Measurements from ENCODE around the gene MAFB. TPM values are rescaled to one million over a fixed set of nuclear protein-coding genes. Genes with fewer than 3 reads are reported as not detected.

The MAFB gene
- total RNA-seq, 1 experiment from 2014 or later, result 0.17 TPM

- no peak overlapping the region for H3K4me3 Mint-ChIP-seq (ENCODE audit: low read depth, unreplicated experiment)
- H3K27me3 Mint-ChIP-seq (ENCODE audit: unreplicated experiment), result peaks cover 94% of the 10 kb centered on the region
- H3K4me1 Mint-ChIP-seq (ENCODE audit: low read depth, unreplicated experiment), result peaks cover 7% of the 10 kb centered on the region
Measured at GRCh38 chr20:40678286-40678875, 10.7 kb downstream of the MAFB start.

DNA sequence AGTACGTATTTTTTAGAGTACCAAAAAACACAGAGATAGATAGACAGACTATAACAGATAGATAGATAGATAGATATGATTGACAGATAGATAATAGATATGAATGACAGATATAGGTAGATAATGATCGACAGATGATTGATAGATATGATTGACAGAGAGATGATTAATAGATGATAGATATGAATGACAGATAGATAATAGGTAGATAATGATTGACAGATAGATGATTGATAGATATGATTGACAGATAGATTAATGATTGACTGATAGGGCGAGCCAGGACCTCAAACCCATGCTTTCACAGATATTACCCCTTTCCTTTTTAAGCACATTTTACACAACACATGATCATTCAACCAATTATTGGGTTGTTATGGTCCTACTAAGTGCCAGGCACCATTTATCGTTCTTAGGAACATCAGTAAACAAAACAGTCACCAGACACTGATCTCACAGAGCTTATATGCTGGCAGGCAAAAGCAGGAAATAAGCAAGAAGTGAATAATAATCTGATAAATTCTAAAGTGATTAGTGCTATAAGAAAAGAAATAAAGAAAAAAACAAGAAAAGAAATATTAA lies 11.6 kb downstream of the MAFB start:
- no peak overlapping the region for H3K4me3 Mint-ChIP-seq (ENCODE audit: low read depth, unreplicated experiment)
- CTCF ChIA-PET, result interaction anchor here (1.5 kb wide), 1 partner anchor 112 kb away, joined by 3 read pairs; no protein-coding TSS in a partner anchor
- DNase-seq, result no peak
- H3K4me1 Mint-ChIP-seq (ENCODE audit: low read depth, unreplicated experiment), result peaks cover 9% of the 10 kb centered on the region
- H3K36me3 Mint-ChIP-seq (ENCODE audit: insufficient read depth, unreplicated experiment), result peaks cover 4% of the 10 kb centered on the region
- H3K27me3 Mint-ChIP-seq (ENCODE audit: unreplicated experiment), result peaks cover 85% of the 10 kb centered on the region
- TF ChIP-seq, protein P1, sequence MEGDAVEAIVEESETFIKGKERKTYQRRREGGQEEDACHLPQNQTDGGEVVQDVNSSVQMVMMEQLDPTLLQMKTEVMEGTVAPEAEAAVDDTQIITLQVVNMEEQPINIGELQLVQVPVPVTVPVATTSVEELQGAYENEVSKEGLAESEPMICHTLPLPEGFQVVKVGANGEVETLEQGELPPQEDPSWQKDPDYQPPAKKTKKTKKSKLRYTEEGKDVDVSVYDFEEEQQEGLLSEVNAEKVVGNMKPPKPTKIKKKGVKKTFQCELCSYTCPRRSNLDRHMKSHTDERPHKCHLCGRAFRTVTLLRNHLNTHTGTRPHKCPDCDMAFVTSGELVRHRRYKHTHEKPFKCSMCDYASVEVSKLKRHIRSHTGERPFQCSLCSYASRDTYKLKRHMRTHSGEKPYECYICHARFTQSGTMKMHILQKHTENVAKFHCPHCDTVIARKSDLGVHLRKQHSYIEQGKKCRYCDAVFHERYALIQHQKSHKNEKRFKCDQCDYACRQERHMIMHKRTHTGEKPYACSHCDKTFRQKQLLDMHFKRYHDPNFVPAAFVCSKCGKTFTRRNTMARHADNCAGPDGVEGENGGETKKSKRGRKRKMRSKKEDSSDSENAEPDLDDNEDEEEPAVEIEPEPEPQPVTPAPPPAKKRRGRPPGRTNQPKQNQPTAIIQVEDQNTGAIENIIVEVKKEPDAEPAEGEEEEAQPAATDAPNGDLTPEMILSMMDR (IDR thresholded peaks at IDR 0.05; ENCODE audit: unreplicated experiment), result no peak
- no peak overlapping the region for H3K27ac Mint-ChIP-seq (ENCODE audit: unreplicated experiment)
- BruUV-seq (replicated peaks), result no TSS peak
- intact Hi-C loops (cut with micrococcal nuclease; ENCODE audit: unreplicated experiment), result no loop called here
- no peaks in the 10 kb centered on the region for H3K9me3 Mint-ChIP-seq (ENCODE audit: low read depth, unreplicated experiment)

More at GRCh38 chr20:40678286-40678875, 10.7 kb downstream of the MAFB start:
- BruUV-seq (replicated peaks), result no TSS peak
- H3K9me3 Mint-ChIP-seq (ENCODE audit: low read depth, unreplicated experiment), result no peaks in the 10 kb centered on the region
- TF ChIP-seq, protein P1 (IDR thresholded peaks at IDR 0.05; ENCODE audit: unreplicated experiment), result no peak
- H3K36me3 Mint-ChIP-seq (ENCODE audit: insufficient read depth, unreplicated experiment), result peaks cover 3% of the 10 kb centered on the region
- CTCF ChIA-PET, result interaction anchor here (1.5 kb wide), 1 partner anchor 113 kb away, joined by 3 read pairs; no protein-coding TSS in a partner anchor
- intact Hi-C loops (cut with micrococcal nuclease; ENCODE audit: unreplicated experiment), result no loop called here
- no peak overlapping the region for H3K27ac Mint-ChIP-seq (ENCODE audit: unreplicated experiment)
- DNase-seq, result no peak

DNA sequence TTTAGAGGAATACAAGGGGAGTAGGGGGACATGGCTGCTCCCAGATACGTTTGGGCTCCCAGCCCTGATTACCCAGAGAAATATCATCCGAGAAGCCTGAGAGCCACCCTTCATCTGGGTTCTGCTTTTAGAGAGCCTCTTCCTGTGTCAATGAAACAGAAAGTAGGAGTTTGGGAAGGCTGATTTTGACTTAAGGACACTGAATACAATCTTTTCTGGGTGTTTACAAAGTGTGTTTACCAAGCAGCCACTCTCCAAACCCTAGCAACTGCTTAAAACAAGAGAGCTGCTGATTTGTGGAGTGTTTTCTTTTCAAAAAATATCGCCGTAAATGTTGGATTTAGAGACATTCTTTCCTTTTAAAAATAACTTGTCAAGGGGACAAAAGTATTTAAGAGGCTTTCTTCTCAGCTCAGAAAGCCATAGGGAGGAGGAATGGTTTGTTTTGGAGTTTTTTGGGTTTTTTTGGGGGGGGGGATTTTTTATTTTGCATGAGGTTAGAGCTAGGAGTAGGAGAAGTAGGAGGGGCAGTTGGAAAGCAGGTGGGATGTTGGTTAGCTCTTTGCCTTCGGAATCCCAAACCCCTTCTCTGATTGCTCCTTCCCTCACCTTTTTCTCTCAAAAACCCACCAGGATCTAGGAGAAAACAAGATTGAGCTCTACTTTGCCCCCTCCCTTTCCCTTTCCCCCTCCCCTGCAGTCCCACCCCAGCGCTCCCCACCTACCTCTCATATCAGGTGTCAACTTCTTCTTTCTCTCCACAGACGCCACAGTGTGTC lies 12.4 kb downstream of the MAFB start:
- Mint-ChIP-seq H3K27ac (ENCODE audit: unreplicated experiment) (no peak overlapping the region), H3K36me3 (ENCODE audit: insufficient read depth, unreplicated experiment) (peaks cover 4% of the 10 kb centered on the region), H3K4me1 (ENCODE audit: low read depth, unreplicated experiment) (peaks cover 9% of the 10 kb centered on the region), H3K4me3 (ENCODE audit: low read depth, unreplicated experiment) (no peak overlapping the region), H3K27me3 (ENCODE audit: unreplicated experiment) (peaks cover 77% of the 10 kb centered on the region), H3K9me3 (ENCODE audit: low read depth, unreplicated experiment) (no peaks in the 10 kb centered on the region)
- DNase-seq, result no peak
- intact Hi-C loops (cut with micrococcal nuclease; ENCODE audit: unreplicated experiment), result no loop called here
- CTCF ChIA-PET, result no interaction called here
- no TSS peak for BruUV-seq (replicated peaks)
- TF ChIP-seq, protein P1 (IDR thresholded peaks at IDR 0.05; ENCODE audit: unreplicated experiment), result no peak

DNA sequence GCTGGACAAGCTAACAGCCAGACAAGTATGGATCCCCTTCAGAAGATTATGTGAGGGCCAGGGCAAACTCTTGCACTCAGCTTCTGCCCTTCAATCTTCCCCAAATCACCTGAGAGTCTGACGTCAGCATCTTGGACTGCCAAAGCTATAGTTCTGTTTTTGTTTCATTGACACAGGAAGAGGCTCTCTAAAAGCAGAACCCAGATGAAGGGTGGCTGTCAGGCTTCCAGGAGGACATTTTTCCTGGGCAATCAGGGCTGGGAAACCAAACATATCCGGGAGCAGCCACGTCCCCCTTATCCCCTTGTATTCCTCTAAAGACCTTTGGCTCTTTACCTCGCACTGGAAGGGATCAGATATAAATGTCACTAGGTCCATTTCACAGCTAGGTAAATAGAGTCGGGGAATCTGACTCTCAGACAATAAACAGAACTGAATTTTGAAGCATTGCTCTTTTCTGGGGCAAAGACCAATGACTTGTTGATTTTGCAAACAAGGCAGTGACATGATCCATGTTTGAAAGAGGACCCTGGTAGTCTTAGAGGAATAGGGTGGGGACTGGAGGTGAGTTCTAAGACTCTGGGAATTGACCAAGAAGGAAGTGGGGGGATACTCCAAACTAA lies 13.3 kb downstream of the MAFB start:
- intact Hi-C loops (cut with micrococcal nuclease; ENCODE audit: unreplicated experiment), result no loop called here
- Mint-ChIP-seq H3K36me3 (ENCODE audit: insufficient read depth, unreplicated experiment) (peaks cover 4% of the 10 kb centered on the region), H3K9me3 (ENCODE audit: low read depth, unreplicated experiment) (no peaks in the 10 kb centered on the region), H3K4me1 (ENCODE audit: low read depth, unreplicated experiment) (peaks cover 9% of the 10 kb centered on the region), H3K27me3 (ENCODE audit: unreplicated experiment) (peaks cover 67% of the 10 kb centered on the region), H3K27ac (ENCODE audit: unreplicated experiment) (no peak overlapping the region), H3K4me3 (ENCODE audit: low read depth, unreplicated experiment) (no peak overlapping the region)
- no peak for DNase-seq
- no TSS peak for BruUV-seq (replicated peaks)
- CTCF ChIA-PET, result interaction anchor here (0.6 to 0.9 kb wide), 2 partner anchors 247 to 287 kb away, joined by 3 to 4 read pairs; no protein-coding TSS in a partner anchor
- TF ChIP-seq, protein P1 (IDR thresholded peaks at IDR 0.05; ENCODE audit: unreplicated experiment), result no peak
